OCI-LY3 (cell line): ENCODE data around the gene ABCC3.
A peak's percentile ranks its signal among the peaks of the same experiment; 100 is the strongest.

Experiments used
- CTCF ChIP-seq: fragments of 200-600, 300-600 bp; sonication (generic); IDR thresholded peaks from 2 replicates; pipeline ENCODE4 v1.5.1; 2014; ENCODE audit warnings: antibody characterized with exemption, low read length, low read depth
- EZH2phosphoT487 ChIP-seq: fragments of 200-600 bp; shearing (Covaris generic); IDR thresholded peaks from 2 replicates; pipeline ENCODE4 v1.6.1; 2018; ENCODE audit warnings: antibody characterized with exemption, mixed run types, low read depth

- TF ChIP-seq CTCF (peak; percentile 77), EZH2phosphoT487 (no peak)
Observed at GRCh38 chr17:50626037-50626574, 8.6 kb upstream of the ABCC3 start.
